Measurements from ENCODE around the gene HSF2BP.

DNA sequence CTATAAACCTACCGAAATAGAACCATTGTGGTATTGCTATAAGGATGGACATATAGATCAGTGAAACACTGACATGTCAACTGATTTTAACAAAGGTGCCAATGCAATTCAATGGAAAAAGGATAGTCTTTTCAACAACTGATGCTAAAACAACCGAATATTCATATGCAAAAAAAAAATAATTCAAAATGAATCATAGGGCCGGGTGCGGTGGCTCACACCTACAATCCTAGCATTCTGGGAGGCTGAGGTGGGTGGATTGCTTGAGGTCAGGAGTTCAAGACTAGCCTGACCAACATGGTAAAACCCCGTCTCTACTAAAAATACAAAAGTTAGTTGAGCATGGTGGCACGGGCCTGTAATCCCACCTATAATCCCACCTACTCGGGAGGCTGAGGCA, 23.9 kb downstream of the HSF2BP start:
- TF ChIP-seq, protein P1, sequence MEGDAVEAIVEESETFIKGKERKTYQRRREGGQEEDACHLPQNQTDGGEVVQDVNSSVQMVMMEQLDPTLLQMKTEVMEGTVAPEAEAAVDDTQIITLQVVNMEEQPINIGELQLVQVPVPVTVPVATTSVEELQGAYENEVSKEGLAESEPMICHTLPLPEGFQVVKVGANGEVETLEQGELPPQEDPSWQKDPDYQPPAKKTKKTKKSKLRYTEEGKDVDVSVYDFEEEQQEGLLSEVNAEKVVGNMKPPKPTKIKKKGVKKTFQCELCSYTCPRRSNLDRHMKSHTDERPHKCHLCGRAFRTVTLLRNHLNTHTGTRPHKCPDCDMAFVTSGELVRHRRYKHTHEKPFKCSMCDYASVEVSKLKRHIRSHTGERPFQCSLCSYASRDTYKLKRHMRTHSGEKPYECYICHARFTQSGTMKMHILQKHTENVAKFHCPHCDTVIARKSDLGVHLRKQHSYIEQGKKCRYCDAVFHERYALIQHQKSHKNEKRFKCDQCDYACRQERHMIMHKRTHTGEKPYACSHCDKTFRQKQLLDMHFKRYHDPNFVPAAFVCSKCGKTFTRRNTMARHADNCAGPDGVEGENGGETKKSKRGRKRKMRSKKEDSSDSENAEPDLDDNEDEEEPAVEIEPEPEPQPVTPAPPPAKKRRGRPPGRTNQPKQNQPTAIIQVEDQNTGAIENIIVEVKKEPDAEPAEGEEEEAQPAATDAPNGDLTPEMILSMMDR (IDR thresholded peaks at IDR 0.05; ENCODE audit: insufficient read depth, low read length), result no peak
- no peak for TF ChIP-seq GABPA (IDR thresholded peaks at IDR 0.05; ENCODE audit: low read depth)

Data from HL-60 (cell line).